Kidney tubule cell (primary cell): ENCODE measurements around the gene MSX1.
"Not testable (repeated sequence)": the region's sequence is repeated elsewhere in the genome, so short reads cannot be mapped to it uniquely, and the experiment has no call there.

ENCODE experiments used
- DNase-seq: peaks from one replicate; pipeline ENCODE4 v3.0.0-alpha.2; 2018; ENCODE audit warnings: low spot score

Gene MSX1

DNA sequence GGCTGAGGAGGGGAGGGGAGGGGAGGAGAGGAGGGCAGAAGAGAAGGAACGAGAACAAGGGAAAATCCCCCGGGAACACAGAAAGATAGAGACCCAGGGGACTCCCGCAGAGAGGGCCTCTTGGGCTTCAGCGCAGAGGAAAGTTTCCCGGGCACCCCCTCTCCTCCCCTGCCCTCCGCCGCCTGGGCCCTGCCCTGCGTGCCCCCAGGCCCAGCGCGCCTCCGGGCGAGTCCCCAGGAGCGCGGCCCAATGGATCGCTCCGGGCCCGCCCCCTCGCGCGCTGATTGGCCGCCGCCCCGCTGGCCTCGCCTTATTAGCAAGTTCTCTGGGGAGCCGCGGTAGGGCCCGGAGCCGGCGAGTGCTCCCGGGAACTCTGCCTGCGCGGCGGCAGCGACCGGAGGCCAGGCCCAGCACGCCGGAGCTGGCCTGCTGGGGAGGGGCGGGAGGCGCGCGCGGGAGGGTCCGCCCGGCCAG is at the start of gene MSX1:
MSX1 (plus strand) TSS at position 341 of the 474 bp plus-strand sequence. CDS start 235 bp downstream, outside the sequence.
- peak; percentile 84 for DNase-seq

- no peak for DNase-seq
These were observed 49.2 kb upstream of the MSX1 start for GRCh38 chr4:4810092-4810774.

GRCh38 chr4:4810778-4811177 is 48.7 kb upstream of the MSX1 start:
- DNase-seq, result no peak

GRCh38 chr4:4812145-4812794 is 47.2 kb upstream of the MSX1 start:
- no peak for DNase-seq

DNA sequence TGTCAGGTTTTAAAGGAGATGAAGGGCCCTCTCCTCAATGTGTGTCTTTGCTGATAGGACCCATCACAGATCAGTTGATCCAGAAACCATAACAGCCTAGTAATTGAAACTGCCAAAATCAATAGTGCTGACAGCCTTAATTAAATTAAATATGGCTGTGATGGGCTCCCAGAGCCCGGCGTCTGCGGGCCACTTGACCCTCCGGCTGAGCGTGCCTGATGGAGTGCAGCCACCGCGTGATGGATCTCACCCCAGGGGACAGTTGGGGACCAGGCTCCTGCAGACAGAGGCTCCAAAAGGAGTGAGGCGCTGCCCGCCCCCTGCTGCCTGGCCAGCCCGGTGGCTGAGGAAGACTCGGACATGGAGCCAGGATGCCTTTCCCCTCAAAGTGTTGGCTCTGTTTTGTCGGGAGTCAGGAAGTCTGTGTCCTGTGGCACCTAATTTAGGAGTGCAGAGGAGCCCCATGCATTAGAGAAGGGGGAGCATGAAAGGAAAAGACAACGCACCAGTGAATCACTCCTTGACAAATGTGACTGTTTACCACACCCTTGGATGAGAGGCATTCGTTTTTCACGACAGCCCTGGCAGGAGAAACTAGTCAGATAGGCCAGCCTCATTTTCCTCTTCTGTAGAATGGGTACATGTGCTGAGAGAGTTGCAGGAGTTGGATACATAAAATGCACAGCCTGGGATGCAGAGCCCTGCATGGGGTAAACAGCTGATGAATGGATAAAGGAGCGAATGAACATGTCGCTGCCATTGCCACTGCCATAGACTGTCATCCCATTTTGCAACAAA is 40.9 kb upstream of the MSX1 start:
- no peak for DNase-seq

DNA sequence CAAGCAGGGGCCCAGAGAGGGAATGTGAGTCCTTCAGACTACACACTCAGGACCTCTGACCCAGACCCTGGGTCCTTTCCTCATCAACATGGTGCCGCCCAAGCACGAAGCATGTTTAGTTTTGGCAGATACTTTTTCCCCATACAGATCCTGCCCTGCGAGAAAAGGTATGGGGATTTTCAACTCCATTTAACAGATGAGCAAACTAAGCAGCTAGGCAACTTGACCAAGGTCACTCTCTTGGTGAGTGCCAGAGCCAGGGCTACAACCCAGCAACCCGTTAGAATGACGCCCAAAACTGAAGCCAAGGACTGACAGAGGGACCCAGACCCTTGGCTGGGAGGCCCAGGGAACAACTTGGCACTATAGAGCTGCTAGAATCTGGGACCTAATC is 40.3 kb upstream of the MSX1 start:
- DNase-seq, result no peak

- no peak for DNase-seq
These were observed 39.2 kb upstream of the MSX1 start for GRCh38 chr4:4820261-4820660.

DNA sequence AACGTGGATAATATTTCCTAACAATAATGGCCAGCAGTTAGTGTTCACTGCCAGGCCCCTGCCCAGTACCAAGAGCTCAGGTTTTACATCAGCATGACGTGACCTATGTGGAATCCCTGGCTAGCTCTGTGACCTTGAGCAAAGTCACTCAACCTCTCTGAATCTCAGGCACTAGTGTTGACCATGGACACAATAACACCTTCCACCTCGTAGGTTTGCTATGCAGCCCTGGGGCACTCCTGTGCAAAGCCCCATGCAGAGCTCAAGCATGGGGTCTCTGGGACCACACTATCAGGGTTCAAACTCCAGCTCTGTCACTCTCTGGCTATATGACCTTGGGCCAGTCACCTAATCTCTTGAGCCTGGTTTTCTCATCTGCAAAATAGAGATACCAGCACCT is 38.7 kb upstream of the MSX1 start:
- DNase-seq, result no peak

DNA sequence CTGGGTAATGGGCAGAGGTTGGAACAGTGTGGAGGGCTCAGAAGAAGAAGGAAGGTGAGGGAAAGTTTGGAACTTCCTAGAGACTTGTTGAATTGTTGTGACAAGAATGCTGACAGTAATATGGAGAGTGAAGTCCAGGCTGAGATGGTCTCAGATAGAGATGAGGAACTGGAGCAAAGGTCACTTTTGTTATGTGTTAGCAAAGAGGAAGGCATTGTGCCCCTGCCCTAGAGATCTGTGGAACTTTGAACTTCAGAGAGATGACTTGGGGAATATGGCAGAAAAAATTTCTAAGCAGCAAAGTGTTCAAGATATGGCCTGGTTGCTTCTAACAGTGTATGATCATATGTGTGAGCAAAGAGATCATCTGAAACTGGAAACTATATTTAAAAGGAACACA is 37.9 kb upstream of the MSX1 start:
- no peak for DNase-seq

- not testable (repeated sequence) for DNase-seq
These were observed 37.2 kb upstream of the MSX1 start for GRCh38 chr4:4822286-4822685.

- no peak for DNase-seq
These were observed 35.8 kb upstream of the MSX1 start for GRCh38 chr4:4823621-4824162.

DNA sequence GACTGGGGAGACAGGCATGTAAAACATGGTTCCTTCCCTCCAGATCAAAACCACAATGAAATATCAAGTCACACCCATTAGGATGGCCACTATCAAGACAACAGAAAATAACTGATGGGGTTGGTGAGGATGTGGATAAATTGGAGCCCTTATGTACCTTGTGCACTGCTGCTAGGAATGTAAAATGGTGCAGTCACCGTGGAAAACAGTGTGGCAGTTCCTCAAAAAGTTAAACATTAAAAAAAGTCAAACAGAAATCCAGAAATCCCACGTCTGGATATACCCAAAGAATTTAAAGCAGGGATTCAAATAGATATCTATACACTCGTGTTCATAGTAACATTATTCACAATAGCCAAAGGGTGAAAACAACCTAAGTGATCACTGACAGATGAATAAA is 35.2 kb upstream of the MSX1 start:
- no peak for DNase-seq

- DNase-seq, result no peak
These were observed 34.0 kb upstream of the MSX1 start for GRCh38 chr4:4825431-4825830.

DNA sequence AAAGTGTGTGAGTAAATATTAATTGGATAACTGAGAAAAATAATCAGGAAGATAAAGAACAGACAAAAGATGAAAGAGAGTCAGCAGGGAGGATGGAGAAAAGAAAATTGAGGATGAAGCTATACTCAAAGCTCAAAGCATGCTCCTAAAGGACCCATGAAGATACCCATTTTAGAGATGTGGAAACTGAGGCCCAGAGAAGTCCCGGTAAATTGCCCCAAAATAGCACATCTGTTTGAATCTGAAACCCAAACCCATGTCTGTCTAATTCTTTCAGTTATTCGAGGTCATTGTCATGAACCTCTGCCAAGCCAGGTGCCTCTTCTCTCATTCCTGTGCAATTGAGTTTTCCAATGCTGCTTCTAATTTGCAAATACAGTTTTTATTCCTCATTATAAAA is 29.6 kb upstream of the MSX1 start:
- no peak for DNase-seq

- no peak for DNase-seq
These were observed 28.2 kb upstream of the MSX1 start for GRCh38 chr4:4831266-4831665.

- no peak for DNase-seq
These were observed 27.6 kb upstream of the MSX1 start for GRCh38 chr4:4831825-4832224.

- DNase-seq, result no peak
These were observed 23.4 kb upstream of the MSX1 start for GRCh38 chr4:4836044-4836443.

- no peak for DNase-seq
These were observed 22.1 kb upstream of the MSX1 start for GRCh38 chr4:4837316-4837715.

DNA sequence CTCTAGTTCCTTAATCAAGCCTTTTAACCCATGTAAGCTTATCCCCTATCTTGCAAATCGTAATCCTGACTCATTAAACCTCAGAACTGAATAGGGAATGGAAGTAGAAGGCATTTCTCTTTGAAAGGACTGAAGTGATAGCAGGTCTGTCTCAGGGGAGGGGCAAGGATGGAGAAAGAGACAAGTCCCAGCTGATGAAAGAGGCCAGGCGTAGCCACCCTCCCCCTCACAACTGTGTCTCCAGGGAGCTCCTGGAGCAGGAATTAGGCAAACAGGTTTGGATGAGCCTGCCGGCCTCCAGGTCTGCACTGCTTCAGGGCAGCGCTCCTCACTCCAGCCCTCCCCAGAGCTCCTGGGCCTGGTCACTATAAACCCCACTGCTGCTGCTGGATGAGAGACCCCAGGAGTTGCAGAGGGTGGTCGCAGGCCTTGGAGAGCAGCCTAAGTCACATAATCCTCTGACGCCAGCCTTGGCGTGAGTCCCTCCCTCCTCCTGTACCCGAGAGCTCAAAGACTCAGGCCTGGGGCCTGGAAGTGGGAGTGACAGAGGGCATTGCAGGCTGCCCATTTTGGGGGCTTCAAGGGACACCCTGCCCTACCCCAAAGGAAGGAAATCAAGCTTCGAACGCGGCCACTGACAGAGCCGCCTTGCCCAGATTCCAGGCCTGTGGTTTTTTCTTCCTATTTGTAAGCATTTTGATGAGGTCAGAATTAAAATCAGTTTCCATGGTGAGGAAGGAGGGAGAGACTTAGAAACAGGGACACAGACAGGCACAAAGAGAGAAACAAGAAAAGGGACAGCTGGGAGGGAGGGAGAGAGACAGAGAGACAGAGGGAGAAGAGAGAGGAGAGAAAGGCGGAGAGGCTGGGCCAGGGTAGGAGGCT is 21.2 kb upstream of the MSX1 start:
- no peak for DNase-seq

GRCh38 chr4:4838936-4839810 is 20.3 kb upstream of the MSX1 start:
- no peak for DNase-seq

DNA sequence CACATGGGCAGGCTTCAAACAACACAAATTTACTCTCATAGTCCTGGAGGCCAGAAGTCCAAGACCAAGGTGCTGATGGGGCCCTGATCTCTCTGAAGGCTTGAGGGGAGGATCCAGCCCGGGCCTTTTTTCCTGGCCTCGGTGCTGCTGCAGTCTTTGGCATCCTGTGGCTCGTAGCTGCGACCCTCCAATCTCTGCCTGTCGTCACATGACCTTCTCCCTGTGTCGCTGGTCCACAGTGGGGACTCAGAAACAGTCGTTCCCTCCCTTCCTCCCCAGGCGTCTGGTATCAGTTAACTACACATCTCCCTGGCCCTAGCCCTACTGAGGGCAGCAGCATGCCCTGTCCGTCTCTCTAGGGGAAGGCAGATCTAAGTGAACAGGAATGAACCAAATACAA is 19.1 kb upstream of the MSX1 start:
- DNase-seq, result no peak
